ENCODE results near the gene CCDC71L.
"Not testable (repeated sequence)": the region's sequence is repeated elsewhere in the genome, so short reads cannot be mapped to it uniquely, and the experiment has no call there.

The CCDC71L gene

DNA sequence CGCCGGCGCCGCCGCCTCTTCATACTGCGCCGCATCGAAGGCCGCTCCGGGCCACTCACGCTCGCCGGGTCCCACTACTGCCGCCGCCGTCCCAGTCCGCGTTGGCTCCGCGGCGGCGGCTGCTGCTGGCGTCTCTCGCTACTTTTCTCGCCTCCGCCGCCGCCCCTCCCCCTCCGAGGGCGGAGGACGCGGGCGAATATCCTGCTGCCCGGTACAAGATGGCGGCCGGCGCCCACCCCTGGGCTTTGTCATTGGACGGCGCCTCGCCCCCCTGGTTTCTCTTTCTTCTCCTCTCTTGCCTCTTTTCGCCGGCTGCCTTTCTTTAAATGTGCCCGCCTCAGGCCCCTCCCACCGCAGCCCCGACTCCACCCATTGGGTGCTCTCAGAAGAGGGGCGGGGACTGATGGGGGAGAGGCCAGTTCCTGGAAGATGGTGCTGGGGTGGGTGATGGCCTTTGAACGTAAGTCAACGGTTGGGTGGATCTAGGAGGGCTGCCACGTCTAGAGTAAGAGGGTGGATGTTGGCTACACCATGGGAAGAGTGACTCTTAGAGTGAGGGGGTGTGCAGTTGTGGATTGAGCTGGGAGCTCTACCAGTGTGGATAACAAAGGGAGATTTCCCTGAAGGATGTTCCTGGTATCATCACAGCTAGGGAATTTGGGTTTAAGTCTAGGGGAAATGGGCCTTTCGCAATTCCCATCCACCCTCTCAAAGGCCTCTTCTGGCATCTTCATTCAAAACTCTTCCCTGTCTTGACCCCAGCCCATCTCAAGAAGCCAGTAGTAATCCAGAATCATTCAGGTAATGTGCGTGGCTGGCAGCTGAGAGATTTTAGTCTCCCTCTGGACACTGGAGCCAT is at the start of gene CCDC71L:
CCDC71L (minus strand) TSS at position 297 of the 859 bp plus-strand sequence; CDS start at position 35, 262 bp downstream.
- Histone ChIP-seq H3K4me3 (ENCODE audit: low read depth, low read length) (peak within 1 kb of the TSS; percentile 60), H3K36me3 (peaks cover 2% of the 10 kb centered on the region; the same call in 1 of the 2 replicates), H3K27me3 (ENCODE audit: insufficient read depth, low read depth, severe bottlenecking) (no peaks in the 10 kb centered on the region), H3K9me3 (ENCODE audit: severe bottlenecking) (no peaks in the 10 kb centered on the region), H3K27ac (peak within 1 kb of the TSS; percentile 69)
- peak; percentile 92 for DNase-seq
- TF ChIP-seq, protein P1, sequence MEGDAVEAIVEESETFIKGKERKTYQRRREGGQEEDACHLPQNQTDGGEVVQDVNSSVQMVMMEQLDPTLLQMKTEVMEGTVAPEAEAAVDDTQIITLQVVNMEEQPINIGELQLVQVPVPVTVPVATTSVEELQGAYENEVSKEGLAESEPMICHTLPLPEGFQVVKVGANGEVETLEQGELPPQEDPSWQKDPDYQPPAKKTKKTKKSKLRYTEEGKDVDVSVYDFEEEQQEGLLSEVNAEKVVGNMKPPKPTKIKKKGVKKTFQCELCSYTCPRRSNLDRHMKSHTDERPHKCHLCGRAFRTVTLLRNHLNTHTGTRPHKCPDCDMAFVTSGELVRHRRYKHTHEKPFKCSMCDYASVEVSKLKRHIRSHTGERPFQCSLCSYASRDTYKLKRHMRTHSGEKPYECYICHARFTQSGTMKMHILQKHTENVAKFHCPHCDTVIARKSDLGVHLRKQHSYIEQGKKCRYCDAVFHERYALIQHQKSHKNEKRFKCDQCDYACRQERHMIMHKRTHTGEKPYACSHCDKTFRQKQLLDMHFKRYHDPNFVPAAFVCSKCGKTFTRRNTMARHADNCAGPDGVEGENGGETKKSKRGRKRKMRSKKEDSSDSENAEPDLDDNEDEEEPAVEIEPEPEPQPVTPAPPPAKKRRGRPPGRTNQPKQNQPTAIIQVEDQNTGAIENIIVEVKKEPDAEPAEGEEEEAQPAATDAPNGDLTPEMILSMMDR (IDR thresholded peaks at IDR 0.05; ENCODE audit: low read depth, low read length) = no peak

DNA sequence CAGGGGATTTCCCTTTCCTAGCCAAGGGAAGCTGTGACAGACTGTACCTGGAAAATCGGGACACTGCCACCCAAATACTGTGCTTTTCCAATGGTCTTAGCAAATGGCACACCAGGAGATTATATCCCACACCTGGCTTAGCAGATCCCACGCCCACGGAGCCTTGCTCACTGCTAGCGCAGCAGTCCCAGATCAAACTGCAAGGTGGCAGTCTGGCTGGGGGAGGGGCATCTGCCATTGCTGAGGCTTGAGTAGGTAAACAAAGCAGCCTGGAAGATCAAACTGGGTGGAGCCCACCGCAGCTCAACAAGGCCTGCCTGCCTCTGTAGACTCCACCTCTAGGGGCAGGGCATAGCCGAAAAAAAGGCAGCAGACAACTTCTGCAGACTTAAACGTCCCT is 48.6 kb upstream of the CCDC71L start:
- H3K36me3 ChIP-seq; H3K27me3 ChIP-seq (ENCODE audit: insufficient read depth, low read depth, severe bottlenecking); H3K9me3 ChIP-seq (ENCODE audit: severe bottlenecking); H3K4me3 ChIP-seq (ENCODE audit: low read depth, low read length); H3K27ac ChIP-seq: not testable (repeated sequence)
- DNase-seq = peak; percentile 7

DNA sequence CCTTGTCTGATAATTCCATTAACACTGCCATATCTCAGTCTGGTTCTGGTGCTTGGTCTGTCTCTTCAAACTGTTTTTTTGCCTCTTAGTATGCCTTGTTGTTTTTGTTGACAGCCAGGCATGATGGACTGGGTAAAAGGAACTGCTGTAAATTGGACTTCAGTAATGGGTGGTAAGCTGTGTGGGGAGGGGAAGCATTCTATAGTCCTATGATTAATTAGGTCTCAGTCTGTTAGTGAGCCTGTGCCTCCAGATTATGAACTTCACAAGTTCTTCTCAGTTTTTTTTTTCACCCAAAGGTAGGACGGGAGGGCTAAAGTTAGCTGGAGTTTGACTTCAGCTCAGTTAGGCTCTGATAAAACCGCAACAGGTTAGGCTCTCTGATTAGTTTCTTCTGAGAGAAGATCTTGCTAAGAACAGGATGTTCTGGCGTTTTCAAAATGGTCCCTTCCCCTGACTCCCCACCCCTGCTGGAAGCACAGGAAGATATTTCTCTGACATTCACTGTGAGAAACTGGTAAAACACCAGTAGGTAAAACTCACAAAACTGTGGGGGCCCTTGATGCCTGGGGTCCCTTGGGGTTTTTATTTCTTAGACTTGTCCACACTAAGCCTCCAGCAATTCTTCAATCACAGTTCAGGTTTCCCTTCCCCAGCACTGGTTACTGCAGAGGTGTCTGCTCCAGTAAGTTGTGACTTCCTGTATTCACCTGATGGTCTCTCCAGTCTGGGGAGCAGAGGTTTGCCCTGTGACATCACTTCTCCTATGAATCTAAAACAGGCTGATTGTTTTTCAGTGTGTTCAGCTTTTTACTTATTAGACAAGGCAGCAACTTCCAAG is 43.3 kb upstream of the CCDC71L start:
- Histone ChIP-seq H3K4me3 (ENCODE audit: low read depth, low read length) (no peak overlapping the region), H3K27ac (no peak overlapping the region), H3K27me3 (ENCODE audit: insufficient read depth, low read depth, severe bottlenecking) (no peaks in the 10 kb centered on the region), H3K36me3 (no peaks in the 10 kb centered on the region), H3K9me3 (ENCODE audit: severe bottlenecking) (peaks cover 3% of the 10 kb centered on the region)
- TF ChIP-seq, protein P1 (IDR thresholded peaks at IDR 0.05; ENCODE audit: low read depth, low read length) = no peak
- no peak for DNase-seq

DNA sequence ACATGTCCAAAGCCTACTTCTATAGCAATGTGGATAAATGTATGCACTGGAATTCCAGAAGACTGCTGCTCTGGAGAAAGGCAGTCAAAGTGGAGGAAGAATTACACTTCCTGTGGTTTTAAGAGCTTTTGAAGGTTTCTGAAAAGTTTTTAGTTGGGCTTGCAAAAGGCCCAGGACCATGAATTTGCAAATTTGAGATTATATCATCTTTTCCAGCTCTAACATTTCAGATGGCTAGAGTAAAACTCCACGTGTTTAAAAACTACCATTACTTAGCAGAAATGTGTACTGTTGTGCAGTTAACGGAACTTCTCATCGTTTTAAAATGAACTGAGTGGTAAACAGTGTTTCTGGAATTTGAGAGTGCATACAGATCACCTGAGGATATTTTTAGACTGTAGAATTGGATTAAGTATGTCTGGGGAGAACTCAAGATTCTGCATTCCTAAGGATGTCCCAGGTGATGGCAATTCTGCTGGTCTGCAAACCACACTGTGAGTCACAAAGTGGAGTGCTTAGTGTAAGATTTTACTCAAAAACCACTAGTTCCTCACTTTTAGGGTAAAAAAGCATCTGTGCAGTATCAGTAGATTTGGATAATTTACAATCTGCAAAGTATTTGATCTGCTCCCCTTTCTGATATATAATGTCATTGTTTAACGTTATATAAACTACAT is 32.9 kb upstream of the CCDC71L start:
- Histone ChIP-seq H3K27ac (no peak overlapping the region), H3K9me3 (ENCODE audit: severe bottlenecking) (no peaks in the 10 kb centered on the region), H3K36me3 (no peaks in the 10 kb centered on the region), H3K4me3 (ENCODE audit: low read depth, low read length) (no peak overlapping the region), H3K27me3 (ENCODE audit: insufficient read depth, low read depth, severe bottlenecking) (peaks cover 2% of the 10 kb centered on the region)
- no peak for DNase-seq
- TF ChIP-seq, protein P1 (IDR thresholded peaks at IDR 0.05; ENCODE audit: low read depth, low read length) = no peak

DNA sequence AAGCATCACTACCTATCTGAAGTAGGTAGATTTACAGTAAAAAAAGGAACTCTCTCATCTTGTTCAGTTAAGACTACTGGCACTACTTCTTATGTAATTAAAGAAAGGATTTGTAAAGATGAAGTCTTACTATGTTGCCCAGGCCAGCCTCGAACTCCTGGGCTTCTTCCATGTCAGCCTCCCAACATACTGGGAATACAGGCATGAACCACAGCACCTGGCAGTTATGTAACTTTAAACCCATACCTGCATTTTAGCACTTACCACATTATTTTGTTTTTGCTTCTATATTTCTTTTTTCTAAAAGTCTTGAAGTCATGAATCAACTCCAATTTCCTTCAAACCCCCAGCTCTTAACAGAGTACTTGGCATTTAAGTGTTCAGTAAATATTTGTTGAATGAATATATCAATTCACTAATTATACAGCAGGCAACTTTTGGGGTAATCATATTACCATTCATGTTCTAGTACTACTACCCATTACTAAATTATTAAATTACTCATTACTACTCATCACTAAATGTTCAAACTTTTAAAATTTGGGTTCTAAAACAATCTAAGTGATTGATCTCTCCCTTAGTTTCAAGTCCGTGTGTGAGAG is 31.6 kb upstream of the CCDC71L start:
- no peak overlapping the region for H3K4me3 ChIP-seq (ENCODE audit: low read depth, low read length)
- H3K36me3 ChIP-seq = no peaks in the 10 kb centered on the region
- H3K27ac ChIP-seq = no peak overlapping the region
- DNase-seq = no peak
- H3K27me3 ChIP-seq (ENCODE audit: insufficient read depth, low read depth, severe bottlenecking) = peaks cover 2% of the 10 kb centered on the region
- TF ChIP-seq, protein P1 (IDR thresholded peaks at IDR 0.05; ENCODE audit: low read depth, low read length) = no peak
- H3K9me3 ChIP-seq (ENCODE audit: severe bottlenecking) = no peaks in the 10 kb centered on the region

DNA sequence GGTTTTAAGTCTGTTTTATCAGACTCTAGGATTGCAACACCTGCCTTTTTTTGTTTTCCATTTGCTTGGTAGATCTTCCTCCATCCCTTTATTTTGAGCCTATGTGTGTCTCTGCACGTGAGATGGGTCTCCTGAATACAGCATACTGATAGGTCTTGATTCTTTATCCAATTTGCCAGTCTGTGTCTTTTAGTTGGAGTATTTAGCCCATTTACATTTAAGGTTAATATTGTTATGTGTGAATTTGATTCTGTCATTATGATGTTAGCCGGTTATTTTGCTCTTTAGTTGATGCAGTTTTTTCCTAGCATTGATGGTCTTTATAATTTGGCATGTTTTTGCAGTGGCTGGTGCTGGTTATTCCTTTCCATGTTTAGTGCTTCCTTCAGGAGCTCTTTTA is 27.2 kb upstream of the CCDC71L start:
- not testable (repeated sequence) for H3K27ac ChIP-seq; H3K9me3 ChIP-seq (ENCODE audit: severe bottlenecking); H3K36me3 ChIP-seq; H3K27me3 ChIP-seq (ENCODE audit: insufficient read depth, low read depth, severe bottlenecking); H3K4me3 ChIP-seq (ENCODE audit: low read depth, low read length); DNase-seq
